Measurements from ENCODE around the gene OXTR. TPM values are rescaled to one million over a fixed set of nuclear protein-coding genes. Genes with fewer than 3 reads are reported as not detected.

OXTR gene
- total RNA-seq, 1 experiment from 2014 or later: 21.5 TPM

DNA sequence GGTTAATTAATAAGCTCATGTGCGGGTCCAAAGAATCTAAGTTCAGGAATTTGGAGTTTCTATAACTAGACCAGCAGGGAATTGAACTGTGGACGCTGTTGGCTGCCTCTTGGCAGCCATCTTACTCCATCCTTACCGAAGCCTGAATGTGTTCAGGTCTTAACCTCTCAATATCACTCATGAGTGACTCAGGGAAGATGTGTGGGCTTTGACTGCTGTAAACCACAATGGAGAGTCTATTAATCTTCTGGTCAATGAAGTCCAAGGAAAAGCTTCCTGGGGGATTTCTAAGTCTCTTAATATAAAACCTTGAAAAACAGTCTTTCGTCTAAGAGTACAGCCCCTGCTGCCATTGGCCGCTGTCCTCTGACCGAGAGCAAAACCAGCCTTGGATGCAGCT is 46.7 kb upstream of the OXTR start:
- no peak overlapping the region for H3K9ac ChIP-seq (ENCODE audit: low read length)
- ChIA-PET CTCF (no interaction called here), POLR2A (ENCODE audit: unreplicated experiment) (no interaction called here)
- H3K36me3 ChIP-seq (ENCODE audit: low read depth, low read length): 0 out of 2 replicates have a peak, but pooled peaks cover 3% of the 10 kb centered on the region
- no peaks in the 10 kb centered on the region for H3K79me2 ChIP-seq (ENCODE audit: low read length)
- H3K4me1 ChIP-seq (ENCODE audit: insufficient read depth, low read length): no peaks in the 10 kb centered on the region
- ATAC-seq (no peak), DNase-seq (no peak)
- no peak for TF ChIP-seq EZH2phosphoT487 (IDR thresholded peaks at IDR 0.05; ENCODE audit: borderline replicate concordance, low read length)
- TF ChIP-seq EZH2 (IDR thresholded peaks at IDR 0.05; ENCODE audit: low read length, unreplicated experiment): no peak
- TF ChIP-seq, protein P1, sequence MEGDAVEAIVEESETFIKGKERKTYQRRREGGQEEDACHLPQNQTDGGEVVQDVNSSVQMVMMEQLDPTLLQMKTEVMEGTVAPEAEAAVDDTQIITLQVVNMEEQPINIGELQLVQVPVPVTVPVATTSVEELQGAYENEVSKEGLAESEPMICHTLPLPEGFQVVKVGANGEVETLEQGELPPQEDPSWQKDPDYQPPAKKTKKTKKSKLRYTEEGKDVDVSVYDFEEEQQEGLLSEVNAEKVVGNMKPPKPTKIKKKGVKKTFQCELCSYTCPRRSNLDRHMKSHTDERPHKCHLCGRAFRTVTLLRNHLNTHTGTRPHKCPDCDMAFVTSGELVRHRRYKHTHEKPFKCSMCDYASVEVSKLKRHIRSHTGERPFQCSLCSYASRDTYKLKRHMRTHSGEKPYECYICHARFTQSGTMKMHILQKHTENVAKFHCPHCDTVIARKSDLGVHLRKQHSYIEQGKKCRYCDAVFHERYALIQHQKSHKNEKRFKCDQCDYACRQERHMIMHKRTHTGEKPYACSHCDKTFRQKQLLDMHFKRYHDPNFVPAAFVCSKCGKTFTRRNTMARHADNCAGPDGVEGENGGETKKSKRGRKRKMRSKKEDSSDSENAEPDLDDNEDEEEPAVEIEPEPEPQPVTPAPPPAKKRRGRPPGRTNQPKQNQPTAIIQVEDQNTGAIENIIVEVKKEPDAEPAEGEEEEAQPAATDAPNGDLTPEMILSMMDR (conservative IDR thresholded peaks at IDR 0.05; ENCODE audit: low read depth, low read length): no peak
- no peaks in the 10 kb centered on the region for H3F3A ChIP-seq (ENCODE audit: low read length, unreplicated experiment)
- H3K4me2 ChIP-seq (ENCODE audit: low read length): no peak overlapping the region
- H3K4me3 ChIP-seq (ENCODE audit: low read length): no peak overlapping the region
- 0 out of 2 replicates have a peak, but pooled peaks cover 6% of the 10 kb centered on the region for H3K9me3 ChIP-seq (ENCODE audit: low read length)
- H3K27me3 ChIP-seq (ENCODE audit: low read length): no peaks in the 10 kb centered on the region
- H2AFZ ChIP-seq (ENCODE audit: low read length): no peak overlapping the region
- no peaks in the 10 kb centered on the region for H4K20me1 ChIP-seq (ENCODE audit: low read length)
- no TSS peak for BruUV-seq (replicated peaks)
- no peak overlapping the region for H3K27ac ChIP-seq (ENCODE audit: low read length)
- no peaks in the 10 kb centered on the region for H3K9me2 ChIP-seq (replicated peaks; ENCODE audit: low read length)
- intact Hi-C loops (cut with micrococcal nuclease): no loop called here

DNA sequence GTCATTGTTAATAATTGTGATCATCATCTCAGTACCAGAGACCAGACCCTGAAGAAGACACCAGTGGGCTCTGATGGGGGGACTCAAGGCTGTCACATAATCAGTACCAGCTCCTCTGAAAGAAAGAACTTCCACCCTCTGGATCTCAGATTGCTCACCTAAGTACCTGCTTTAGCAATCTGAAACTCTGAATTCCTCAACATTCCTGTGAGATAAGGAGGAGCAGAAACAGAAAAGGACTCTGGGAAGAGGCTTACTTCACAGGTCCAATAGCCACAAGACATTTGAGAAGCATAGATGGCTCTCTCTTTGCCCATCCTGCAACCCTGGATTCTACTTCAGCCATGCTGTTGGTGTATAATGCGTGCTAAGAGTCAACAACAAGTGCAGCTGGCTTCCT is 44.0 kb upstream of the OXTR start:
- ATAC-seq: no peak
- Histone ChIP-seq H3F3A (ENCODE audit: low read length, unreplicated experiment) (no peaks in the 10 kb centered on the region), H3K4me2 (ENCODE audit: low read length) (no peak overlapping the region), H3K79me2 (ENCODE audit: low read length) (no peaks in the 10 kb centered on the region), H3K9me3 (ENCODE audit: low read length) (no peaks in the 10 kb centered on the region), H3K4me1 (ENCODE audit: insufficient read depth, low read length) (no peaks in the 10 kb centered on the region), H4K20me1 (ENCODE audit: low read length) (no peaks in the 10 kb centered on the region), H3K9ac (ENCODE audit: low read length) (no peak overlapping the region), H3K4me3 (ENCODE audit: low read length) (no peak overlapping the region), H3K27ac (ENCODE audit: low read length) (no peak overlapping the region), H3K9me2 (replicated peaks; ENCODE audit: low read length) (no peaks in the 10 kb centered on the region), H3K27me3 (ENCODE audit: low read length) (no peaks in the 10 kb centered on the region), H3K36me3 (ENCODE audit: low read depth, low read length) (no peaks in the 10 kb centered on the region), H2AFZ (ENCODE audit: low read length) (no peak overlapping the region)
- POLR2A ChIA-PET (ENCODE audit: unreplicated experiment): no interaction called here
- intact Hi-C loops (cut with micrococcal nuclease): no loop called here
- BruUV-seq (replicated peaks): no TSS peak
- CTCF ChIA-PET: no interaction called here
- no peak for DNase-seq
- no peak for TF ChIP-seq EZH2phosphoT487 (IDR thresholded peaks at IDR 0.05; ENCODE audit: borderline replicate concordance, low read length)
- TF ChIP-seq, protein P1 (conservative IDR thresholded peaks at IDR 0.05; ENCODE audit: low read depth, low read length): no peak
- no peak for TF ChIP-seq EZH2 (IDR thresholded peaks at IDR 0.05; ENCODE audit: low read length, unreplicated experiment)

DNA sequence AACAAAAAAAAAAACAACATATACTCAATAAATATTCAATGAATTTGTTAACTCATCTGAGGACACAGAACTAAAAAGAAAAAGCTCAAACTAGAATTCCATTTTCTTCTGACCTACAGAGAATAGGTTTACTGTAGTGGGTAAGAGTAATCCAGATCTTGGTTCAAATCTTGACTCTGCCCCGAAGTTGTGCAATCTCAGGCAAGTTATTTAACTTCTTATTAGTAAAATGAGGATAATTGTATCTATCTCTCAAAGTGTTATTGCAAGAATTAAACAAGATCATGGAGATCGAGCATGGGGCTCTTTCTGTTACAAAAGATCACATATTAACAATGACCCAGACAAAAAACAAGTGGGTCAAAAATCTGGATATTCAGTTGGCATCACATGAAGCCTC is 41.1 kb upstream of the OXTR start:
- no TSS peak for BruUV-seq (replicated peaks)
- H2AFZ ChIP-seq (ENCODE audit: low read length): no peak overlapping the region
- no peaks in the 10 kb centered on the region for H4K20me1 ChIP-seq (ENCODE audit: low read length)
- H3K27ac ChIP-seq (ENCODE audit: low read length): no peak overlapping the region
- H3K9me2 ChIP-seq (replicated peaks; ENCODE audit: low read length): no peaks in the 10 kb centered on the region
- ChIA-PET POLR2A (ENCODE audit: unreplicated experiment) (no interaction called here), CTCF (no interaction called here)
- ATAC-seq (no peak), DNase-seq (no peak)
- no peak overlapping the region for H3K4me2 ChIP-seq (ENCODE audit: low read length)
- no peak overlapping the region for H3K9ac ChIP-seq (ENCODE audit: low read length)
- no peaks in the 10 kb centered on the region for H3K27me3 ChIP-seq (ENCODE audit: low read length)
- intact Hi-C loops (cut with micrococcal nuclease): no loop called here
- no peaks in the 10 kb centered on the region for H3K36me3 ChIP-seq (ENCODE audit: low read depth, low read length)
- H3F3A ChIP-seq (ENCODE audit: low read length, unreplicated experiment): no peaks in the 10 kb centered on the region
- H3K9me3 ChIP-seq (ENCODE audit: low read length): no peaks in the 10 kb centered on the region
- no peaks in the 10 kb centered on the region for H3K79me2 ChIP-seq (ENCODE audit: low read length)
- TF ChIP-seq EZH2 (IDR thresholded peaks at IDR 0.05; ENCODE audit: low read length, unreplicated experiment) (no peak), EZH2phosphoT487 (IDR thresholded peaks at IDR 0.05; ENCODE audit: borderline replicate concordance, low read length) (no peak)
- TF ChIP-seq, protein P1 (conservative IDR thresholded peaks at IDR 0.05; ENCODE audit: low read depth, low read length): no peak
- no peak overlapping the region for H3K4me3 ChIP-seq (ENCODE audit: low read length)
- H3K4me1 ChIP-seq (ENCODE audit: insufficient read depth, low read length): no peaks in the 10 kb centered on the region

Data from PC-3 (cell line).